KBM-7 (cell line): ENCODE results near the gene CNP.

Experiments used
- DNase-seq: peaks from one replicate; pipeline ENCODE4 v3.0.0-alpha.2; 2015
- in situ Hi-C: fragments of 300-500 bp; cut with MboI; formaldehyde crosslinking; loops from 2 replicates; pipeline ENCODE4 v1.14.3; 2020; ENCODE audit warnings: low sequenced_read_pairs, low pct_unique_long_range_greater_than_20kb, mixed read lengths

CNP gene

DNA sequence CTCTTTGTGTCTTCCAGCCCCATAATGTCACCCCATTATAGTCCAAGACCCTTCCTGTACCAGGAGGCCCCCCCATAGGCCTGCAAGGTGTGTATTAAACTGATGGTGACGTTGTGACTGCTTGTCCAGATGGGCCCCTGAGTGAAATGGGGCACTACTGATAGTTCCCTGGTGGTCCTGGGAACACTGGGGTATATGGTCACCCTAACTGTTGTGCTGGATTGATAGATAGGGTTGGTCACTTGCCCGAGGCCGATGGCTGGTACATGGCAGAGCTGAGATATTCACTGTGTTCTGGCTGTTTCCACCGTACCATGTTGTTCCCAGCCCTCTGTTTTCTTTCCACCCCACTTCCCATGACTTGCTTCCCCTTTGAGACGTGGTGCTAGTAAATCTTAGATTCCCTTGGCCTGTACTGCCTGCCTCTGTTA lies 4.3 kb downstream of the CNP start:
- in situ Hi-C loops, result no loop called here

DNA sequence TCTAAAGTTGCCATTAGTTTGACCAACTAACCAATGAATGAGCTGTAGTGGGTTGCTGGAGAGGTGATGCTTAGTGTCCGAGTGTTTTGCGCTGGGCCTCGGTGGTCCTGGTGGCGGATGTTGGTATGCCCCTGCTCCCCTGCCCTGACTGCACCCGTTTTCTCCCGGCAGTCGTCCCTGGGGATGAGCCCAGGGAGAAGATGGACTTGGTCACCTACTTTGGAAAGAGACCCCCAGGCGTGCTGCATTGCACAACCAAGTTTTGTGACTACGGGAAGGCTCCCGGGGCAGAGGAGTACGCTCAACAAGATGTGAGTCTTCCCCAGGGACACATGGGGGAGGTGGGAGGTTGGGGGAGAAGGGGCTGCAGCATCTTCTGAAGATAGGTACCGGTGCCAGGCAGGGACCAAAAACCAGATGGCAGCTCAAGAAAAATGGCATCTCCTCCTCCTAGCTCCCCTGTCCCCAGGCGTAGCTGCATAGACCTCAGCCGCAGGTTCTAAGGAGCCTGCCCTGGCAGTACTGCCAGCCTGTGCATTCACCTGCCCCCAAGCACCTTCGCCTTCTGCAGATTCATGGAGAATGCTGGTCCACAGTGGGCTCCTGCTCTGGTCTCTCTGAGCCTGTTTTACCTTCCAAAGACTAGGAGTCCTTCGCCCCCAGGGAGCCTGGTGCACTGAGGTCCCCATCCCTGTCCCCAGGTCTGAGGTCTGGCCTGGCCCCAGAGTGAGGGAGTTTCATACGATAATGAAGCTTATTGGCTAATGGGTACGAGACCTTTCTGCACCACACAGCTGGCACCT lies 5.3 kb downstream of the CNP start:
- in situ Hi-C loops, result no loop called here
- no peak for DNase-seq

More for the DNA sequence above, 4.3 kb downstream of the CNP start:
- DNase-seq, result no peak

DNA sequence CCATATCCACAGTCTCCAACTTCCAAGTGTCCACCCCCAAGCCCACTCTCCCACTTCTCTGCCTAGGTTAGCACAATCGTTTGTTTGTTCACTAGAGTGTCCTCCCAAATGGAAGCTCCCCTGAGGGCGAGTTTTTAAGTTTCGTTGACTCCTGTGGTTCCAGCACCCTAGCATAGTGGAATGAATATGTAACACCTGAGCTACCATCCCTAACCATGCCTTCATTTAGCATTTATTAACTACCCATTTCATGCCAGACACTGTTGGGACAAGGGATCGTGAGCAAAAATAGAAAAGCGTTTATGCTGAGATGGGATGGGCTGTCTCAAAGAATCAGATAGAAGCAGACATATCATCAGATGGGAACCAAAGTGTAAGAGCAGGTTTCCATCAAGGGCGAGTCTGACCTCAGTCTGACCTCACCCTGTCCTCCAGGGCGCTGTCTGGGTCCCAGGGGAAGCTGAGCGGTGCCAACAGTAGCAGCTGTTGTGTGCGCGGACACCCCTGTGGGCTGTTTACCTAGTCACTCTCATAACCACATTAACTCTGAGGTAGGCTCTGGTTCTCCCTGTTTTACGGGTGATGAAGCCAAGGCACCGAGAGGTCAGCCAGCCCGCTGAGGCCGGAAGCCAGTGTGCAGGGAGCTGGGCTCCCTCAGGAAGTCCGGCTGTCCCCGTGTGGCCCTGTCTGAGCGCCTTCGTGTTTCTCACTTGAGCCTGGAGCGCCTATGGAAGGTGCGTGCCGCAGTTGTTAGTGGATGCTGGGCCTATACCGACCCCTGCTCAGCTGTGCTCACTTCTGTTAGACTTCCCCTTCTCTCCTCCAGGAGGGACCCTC lies 6.2 kb downstream of the CNP start:
- in situ Hi-C loops, result no loop called here
- DNase-seq, result no peak

DNA sequence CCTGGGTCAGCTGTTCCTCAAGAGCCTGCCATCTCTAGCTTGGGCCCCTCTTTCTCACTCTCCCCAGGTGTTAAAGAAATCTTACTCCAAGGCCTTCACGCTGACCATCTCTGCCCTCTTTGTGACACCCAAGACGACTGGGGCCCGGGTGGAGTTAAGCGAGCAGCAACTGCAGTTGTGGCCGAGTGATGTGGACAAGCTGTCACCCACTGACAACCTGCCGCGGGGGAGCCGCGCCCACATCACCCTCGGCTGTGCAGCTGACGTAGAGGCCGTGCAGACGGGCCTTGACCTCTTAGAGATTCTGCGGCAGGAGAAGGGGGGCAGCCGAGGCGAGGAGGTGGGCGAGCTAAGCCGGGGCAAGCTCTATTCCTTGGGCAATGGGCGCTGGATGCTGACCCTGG lies 6.8 kb downstream of the CNP start:
- in situ Hi-C loops, result no loop called here
- DNase-seq, result no peak

DNA sequence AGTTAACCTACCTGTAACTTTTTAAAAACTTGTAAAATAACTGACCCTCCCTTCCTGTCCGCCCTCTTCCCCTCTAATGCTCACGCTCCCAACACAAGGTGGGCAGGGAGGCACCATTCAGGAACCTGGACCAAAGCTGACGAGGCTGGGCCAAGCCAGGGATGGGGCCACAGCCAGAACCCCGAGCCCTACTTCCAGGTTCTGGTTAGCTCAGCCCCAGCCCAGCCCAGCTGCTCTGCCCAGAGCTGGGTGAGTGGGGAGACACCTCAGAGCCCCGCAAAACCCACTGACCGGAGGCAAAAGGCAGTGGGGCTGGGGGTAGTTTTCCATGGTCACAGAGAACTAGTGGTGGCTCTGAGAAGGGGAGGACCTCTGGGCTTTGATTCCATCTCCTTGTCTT lies 7.4 kb downstream of the CNP start:
- in situ Hi-C loops, result no loop called here
- DNase-seq, result no peak

DNA sequence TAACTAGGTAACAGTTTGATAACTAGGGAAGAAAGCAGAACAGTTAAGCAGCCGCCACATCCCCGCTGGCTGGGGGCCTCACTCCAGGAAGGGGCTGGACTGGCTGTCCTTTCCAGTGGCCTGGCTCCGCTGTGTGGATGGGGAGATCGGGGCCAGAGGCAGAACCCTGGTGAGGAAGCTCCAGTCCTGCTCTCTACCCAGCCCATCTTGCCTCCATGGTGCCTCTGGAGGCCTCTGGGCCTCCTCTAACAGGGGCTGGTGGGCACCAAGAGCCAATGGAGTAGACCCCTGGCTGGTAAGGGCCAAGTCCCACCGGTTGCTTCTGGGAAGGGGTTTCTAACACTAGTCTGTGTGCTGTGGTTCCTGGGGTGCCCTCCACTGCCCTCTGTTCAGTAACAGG lies 8.1 kb downstream of the CNP start:
- DNase-seq, result no peak
- in situ Hi-C loops, result no loop called here

DNA sequence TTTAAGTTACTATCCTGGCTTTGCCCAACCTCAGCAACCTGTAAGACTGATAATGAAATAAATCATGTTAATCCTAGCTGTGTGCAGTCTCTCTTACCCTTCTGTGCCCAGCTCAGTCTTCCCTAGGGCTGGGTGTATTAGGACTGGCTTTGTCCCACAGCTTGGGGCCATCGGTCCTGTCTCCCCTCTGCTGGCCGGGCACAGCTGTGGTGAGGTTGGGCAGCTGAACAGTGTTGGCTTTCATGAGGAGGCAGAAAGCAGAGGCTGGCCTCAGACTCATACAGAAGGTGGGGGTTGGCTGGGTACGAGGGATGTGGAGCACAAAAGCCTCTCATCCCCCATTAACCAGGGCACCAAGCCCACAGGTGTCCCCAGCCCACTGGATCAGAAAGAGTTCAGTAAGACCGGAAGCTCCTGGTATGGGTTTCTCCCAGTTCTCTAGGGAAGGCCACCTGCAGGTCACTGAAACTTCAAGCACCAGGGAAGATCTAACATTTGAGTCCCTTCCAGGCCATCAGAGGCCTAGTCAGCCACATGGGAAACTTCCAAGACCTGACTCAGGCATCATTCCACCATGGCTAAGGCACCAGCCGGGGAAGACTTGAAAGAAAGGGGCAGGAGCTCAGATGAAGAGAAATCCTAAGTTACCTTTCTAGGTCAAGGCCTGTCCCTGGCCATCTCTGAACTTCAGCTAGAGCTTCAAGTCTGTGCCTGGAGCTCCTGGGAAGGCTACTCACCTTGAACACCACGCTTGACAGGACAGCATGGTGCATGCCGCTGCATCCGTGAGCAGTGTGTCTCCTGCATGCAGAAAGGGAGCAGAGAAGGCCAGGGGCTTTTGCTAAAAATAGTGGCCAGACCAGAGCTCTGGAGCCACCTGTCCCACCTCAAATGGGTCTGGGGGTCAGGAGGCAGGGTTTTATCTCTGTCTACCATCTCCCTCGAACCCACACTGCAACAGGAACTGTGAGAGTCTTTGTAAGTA lies 8.8 kb downstream of the CNP start:
- in situ Hi-C loops, result no loop called here
- no peak for DNase-seq

DNA sequence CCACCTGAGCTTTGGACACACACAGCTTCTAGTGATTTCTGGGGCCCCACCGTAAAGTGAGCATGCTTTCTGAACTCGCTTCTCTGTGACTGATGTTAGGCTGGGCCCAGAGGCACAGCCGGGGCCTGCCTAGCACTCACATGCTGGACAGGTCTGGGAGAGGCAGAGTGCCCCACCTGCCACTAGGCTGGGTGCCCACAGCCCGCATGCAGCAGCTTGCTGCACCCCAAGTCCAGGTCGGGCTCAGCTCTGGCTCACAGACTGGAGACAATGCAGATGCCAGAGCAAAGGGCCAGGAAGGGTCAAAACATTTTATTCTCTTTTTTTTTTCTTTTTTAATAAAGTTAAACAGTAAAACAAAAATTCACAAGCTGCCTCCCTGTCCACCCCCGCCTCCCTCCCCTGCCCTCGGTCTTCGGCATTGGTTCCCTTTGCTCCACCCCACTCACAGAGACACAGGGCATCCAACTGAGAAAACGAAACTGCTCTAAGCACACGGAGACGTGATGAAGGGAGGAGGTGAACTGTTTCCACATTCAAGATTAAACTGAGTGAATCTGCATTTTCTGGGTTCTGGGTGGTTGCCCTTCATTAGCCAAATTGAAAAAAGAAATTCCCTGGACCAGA lies 9.7 kb downstream of the CNP start:
- in situ Hi-C loops, result no loop called here
- no peak for DNase-seq

DNA sequence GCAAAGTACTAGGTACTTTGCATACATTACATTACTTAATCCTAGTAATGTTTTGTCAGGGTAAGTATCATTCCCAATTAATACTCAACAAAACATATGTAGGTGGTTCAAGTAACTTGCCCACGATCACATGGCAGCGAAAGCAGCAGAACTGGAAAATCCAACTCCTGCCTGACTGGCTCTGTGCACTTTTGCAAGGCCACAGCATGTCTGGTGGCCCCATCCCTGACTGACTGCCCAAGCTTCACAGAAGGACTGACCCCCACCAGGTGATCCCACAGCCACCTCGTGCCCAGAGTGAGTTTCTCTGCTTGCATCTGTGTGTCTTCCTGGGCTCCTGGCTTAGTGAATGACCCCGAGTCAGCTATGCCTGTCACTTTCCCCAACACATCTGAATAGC lies 11.4 kb downstream of the CNP start:
- in situ Hi-C loops, result no loop called here
- DNase-seq, result no peak

DNA sequence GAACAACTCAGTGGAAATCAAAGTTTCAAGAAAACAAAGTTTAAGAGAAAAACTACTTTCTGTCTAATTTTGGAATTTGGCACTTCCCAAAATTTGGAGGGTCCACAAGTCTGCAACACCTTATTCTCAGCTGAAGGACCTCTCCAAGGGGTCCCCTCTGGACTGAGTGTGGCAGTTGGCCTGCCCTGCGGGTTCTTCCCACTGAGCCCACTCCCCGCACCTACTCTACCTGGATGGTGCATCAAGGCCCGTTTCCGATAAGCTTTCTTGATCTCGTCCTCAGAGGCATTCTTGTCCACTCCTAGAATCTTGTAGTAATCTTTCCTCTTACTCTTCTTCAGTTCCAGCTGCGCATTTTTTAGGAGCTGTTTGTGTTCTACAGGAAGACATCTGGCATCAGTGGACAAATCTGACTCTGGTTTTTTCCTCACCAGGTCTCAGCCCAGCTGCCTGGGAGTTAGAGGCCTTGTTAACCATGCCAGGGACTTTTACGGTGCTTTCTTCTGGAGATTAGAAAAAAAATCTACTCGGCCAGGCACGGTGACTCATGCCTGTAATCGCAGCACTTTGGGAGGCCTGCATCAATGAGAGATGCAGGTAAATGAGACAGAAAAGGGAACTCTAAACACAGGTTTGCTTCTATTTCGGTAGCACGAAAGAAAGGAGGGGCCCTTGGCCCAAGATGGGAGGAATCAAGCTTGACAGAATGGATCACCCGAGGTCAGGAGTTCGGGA lies 15.6 kb downstream of the CNP start:
- DNase-seq, result no peak
- in situ Hi-C loops, result no loop called here

DNA sequence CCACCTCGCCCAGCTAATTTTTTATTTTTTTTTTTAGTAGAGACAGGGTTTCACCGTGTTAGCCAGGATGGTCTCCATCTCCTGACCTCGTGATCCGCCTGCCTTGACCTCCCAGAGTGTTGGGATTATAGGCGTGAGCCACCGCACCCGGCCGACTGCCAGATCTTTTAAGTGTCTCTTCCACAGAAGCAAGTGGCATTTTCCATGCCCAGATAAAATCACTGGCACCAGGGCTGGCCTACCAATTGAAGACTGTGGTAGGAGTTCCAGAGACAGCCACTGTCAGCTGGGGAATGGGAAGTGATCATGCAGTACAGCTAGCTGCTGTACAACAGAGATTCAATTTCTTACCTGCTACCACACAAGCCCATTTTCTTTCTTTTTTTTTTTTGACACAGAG lies 17.9 kb downstream of the CNP start:
- in situ Hi-C loops, result no loop called here
- no peak for DNase-seq

DNA sequence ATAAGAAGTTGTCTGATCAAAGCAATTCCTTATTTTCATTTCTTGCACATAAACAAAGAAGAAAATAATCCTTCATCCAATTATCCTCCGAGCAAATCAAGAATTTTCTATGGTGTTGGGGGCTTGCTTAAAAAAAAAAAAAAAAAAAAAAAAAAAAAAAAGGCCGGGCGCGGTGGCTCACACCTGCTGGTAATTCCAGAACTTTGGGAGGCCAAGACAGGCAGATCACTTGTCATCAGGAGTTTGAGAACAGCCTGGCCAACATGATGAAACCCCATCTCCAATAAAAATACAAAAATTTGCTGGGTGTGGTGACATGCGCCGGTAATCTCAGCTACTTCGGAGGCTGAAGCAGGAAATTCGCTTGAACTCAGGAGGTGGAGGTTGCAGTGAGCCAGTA lies 19.3 kb downstream of the CNP start:
- no peak for DNase-seq
- in situ Hi-C loops, result no loop called here

DNA sequence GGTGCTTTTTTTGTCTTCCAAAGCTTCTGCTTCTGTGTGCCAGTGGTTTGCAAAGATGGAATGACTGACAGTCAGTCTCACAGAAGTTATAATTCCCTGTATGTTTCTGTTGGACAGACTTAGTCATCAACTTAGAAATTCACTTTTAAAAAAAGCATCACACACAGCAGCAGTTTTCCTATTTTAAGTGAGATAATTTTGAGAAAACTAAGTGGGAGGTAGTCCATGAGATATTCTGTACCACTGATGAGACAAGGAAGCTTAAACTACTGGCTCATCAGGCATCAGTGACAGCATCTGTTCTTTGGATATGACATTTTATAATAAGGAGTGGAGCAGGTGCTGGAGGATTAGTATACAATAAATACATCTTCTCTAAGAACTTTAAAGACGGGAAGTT lies 20.0 kb downstream of the CNP start:
- in situ Hi-C loops, result no loop called here
- no peak for DNase-seq

DNA sequence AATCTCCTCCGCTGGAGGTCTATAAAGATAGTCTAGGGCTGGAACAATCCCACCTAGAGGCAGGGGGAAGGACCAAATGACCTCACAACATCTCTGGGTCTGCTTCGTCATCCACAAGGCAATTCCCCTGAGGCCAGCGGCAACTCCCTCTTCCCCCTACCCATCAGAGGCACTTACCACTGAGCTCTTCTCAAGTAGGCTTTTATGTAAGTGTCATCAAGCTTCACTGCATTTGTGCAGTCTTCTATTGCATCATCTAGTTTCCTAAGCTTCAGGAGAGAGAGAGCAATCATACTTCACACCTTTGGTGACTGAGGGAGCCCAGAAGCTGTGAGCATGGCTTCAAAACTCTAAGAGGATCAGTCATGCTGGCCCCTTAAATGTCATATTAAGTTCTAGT lies 21.0 kb downstream of the CNP start:
- DNase-seq, result no peak
- in situ Hi-C loops, result no loop called here

DNA sequence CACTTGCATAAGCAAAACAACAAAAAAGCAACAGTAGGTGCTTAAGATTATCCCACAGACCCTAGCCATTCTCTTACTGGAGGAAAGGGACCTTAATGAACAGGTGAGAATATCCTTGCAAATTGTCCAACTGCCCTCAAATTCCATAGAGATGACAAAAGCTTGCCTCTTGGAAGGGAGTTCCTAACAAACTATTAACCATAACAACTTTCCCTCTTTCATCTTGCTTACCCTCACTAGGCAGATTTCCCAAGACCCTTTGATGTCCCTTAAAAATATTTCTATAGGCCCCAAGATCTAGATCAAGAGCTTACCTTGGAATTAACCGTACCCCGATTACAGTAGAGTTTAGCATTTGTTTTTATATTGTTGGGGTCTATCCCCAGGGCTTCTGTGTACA lies 21.8 kb downstream of the CNP start:
- in situ Hi-C loops, result no loop called here
- no peak for DNase-seq

DNA sequence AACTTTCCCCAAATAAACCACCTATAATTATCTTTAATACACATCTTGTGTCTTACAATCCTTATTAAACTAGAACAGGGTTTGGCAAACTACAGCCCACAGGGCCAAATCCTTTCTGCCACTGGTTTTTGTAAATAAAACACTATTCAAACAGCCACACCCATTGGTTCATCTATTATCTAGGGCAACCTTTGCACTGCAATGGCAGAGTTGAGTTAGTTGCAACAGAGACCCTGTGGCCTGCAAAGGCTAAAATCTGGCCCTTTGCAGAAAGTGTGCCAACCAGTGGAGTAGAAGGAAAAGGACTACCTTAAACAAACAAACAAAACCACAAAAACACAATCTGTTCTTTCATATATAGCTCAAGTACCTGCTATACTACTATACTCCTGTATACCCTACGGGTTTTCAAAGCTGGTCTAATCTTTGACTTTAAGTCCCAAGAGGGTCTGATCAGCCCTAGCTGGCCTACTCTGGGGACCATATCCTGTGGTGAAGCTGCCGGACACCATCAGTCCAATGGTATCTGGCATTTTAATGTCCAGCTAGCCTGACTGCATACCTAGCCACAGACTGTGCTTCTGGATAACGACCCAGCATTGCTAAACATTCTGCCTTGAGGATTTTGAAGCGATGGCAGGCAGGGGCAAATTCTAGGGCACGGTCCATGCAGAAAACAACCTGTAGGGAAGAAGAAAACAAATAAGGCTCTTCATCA lies 23.3 kb downstream of the CNP start:
- in situ Hi-C loops, result no loop called here

DNA sequence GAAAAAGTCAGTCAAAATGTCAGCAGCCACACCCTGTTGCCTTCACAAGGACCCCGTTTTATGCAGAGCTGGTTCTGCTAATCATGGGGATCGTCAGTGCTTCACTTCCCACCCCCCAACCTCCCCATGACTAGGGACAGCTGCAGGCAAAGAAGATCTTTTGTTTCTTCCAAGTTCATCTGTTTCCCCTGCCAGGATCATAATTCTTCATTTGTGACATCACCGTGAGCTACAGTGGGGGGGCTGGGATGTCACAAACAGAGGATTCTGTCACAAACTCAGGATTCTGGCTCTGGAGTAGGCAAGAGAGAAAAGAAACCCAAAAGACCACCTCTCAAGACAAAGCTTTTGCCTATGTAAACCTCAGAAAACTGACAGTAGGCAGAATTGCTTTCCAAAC lies 26.0 kb downstream of the CNP start:
- no peak for DNase-seq
- in situ Hi-C loops, result no loop called here

More for the DNA sequence above, 23.3 kb downstream of the CNP start:
- DNase-seq, result no peak

DNA sequence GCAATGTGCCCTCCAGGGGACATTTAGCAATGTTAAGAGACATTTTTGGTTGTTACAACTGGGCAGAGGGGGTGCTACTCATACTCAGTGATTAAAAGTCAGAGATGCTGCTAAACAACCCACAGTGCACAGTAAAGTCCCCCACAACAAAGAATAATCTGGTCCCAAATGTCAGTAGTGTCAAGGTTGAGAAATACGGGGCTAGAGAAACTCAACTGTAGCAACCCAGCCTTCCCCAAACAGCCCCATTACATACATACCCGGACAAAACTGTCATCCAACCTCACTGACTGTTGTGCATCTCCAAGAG lies 30.2 kb downstream of the CNP start:
- DNase-seq, result no peak
- in situ Hi-C loops, result no loop called here
